Thyroid gland (tissue), 4 donors: ENCODE data around the gene BTBD1. TPM values are rescaled to one million over a fixed set of nuclear protein-coding genes. Genes with fewer than 3 reads are reported as not detected.

ENCODE experiments used
- DNase-seq, 2 donors: peaks; one replicate each; pipeline ENCODE4 v3.0.0-alpha.2; 2019
- H3K27ac ChIP-seq, 3 donors: fragments of 200-600 bp; sonication (generic); 1 replicate in 2 of 3; 2 replicates in 1 of 3; pipeline ENCODE4 v1.5.1; 2016 to 2019; ENCODE audit warnings: mild to moderate bottlenecking in 1 of 3, moderate library complexity in 1 of 3
- H3K27me3 ChIP-seq: fragments of 200-600 bp; sonication (generic); one replicate; pipeline ENCODE4 v1.5.1; 2019
- H3K36me3 ChIP-seq, 2 donors: fragments of 200-600 bp; sonication (generic); one replicate each; pipeline ENCODE4 v1.5.1; 2016 to 2019
- H3K4me1 ChIP-seq, 2 donors: fragments of 200-600 bp; sonication (generic); one replicate each; pipeline ENCODE4 v1.5.1; 2017 to 2019
- H3K4me3 ChIP-seq, 3 donors: fragments of 200-600 bp; sonication (generic); replicated peaks in 1 of 3; 1 replicate in 2 of 3; 2 replicates in 1 of 3; pipeline ENCODE4 v1.5.1; 2016; ENCODE audit warnings: mild to moderate bottlenecking in 1 of 3
- H3K9me3 ChIP-seq: fragments of 200-600 bp; sonication (generic); one replicate; pipeline ENCODE4 v1.5.1; 2017
- CTCF ChIP-seq, 6 experiments: fragments of 200-600 bp in 3 of 6; fragments of 450-650 bp in 3 of 6; sonication (generic) in 3 of 6; IDR thresholded peaks; one replicate each; pipeline ENCODE4 v1.5.1; 2016 to 2019; ENCODE audit warnings: antibody characterized with exemption in 6 of 6, mild to moderate bottlenecking in 2 of 6, inconsistent platforms in 1 of 6, moderate library complexity in 1 of 6
- POLR2A ChIP-seq, 2 donors: fragments of 450-650 bp; IDR thresholded peaks; one replicate each; pipeline ENCODE4 v1.6.1; 2017; ENCODE audit warnings: antibody characterized with exemption in 2 of 2, mild to moderate bottlenecking in 2 of 2, moderate library complexity in 1 of 2
- WGBS, 2 donors: methylation state at CpG; one replicate each; pipeline ENCODE4 v1.1.5; 2017; 5-methylcytosine and 5-hydroxymethylcytosine counted together
- intact Hi-C: fragments of 100-400 bp; cut with DNase I; formaldehyde crosslinking; loops from one replicate; pipeline ENCODE4 v1.15.1; 2023
- total RNA-seq, 4 donors: library from RNA; depleted of rRNA; stranded (reverse); fragments of >200 nt; gene quantifications; one replicate each; pipeline ENCODE4 v1.2.3, GENCODE V29; 2016

Gene BTBD1
- total RNA-seq, 4 donors from 2014 or later: 84.7 to 99.3 (median 94.5) TPM

GRCh38 chr15:83104141-83104540 lies 37.1 kb upstream of the BTBD1 start:
- 95 to 96% methylated on average over 4 of the region's 4 CpGs for WGBS, 2 donors
- Histone ChIP-seq H3K4me1 (peaks cover 9 to 16% of the 10 kb centered on the region in 2 donors), H3K9me3 (no peaks in the 10 kb centered on the region), H3K36me3 (no peaks in the 10 kb centered on the region), H3K4me3 (no peak overlapping the region), H3K27ac (no peak overlapping the region), H3K27me3 (no peaks in the 10 kb centered on the region)
- intact Hi-C loops: no loop called here
- no peak for TF ChIP-seq CTCF (IDR thresholded peaks at IDR 0.05)
- TF ChIP-seq POLR2A (IDR thresholded peaks at IDR 0.05): no peak
- no peak for DNase-seq

- TF ChIP-seq CTCF (IDR thresholded peaks at IDR 0.05) (no peak), POLR2A (IDR thresholded peaks at IDR 0.05) (no peak)
- H3K27ac ChIP-seq: no peak overlapping the region
- H3K27me3 ChIP-seq: no peaks in the 10 kb centered on the region
- H3K4me3 ChIP-seq: no peak overlapping the region
- intact Hi-C loops: no loop called here
- H3K9me3 ChIP-seq: no peaks in the 10 kb centered on the region
- H3K4me1 ChIP-seq: peaks cover 0 to 7% of the 10 kb centered on the region in 2 donors
- DNase-seq: no peak
- 74 to 75% methylated on average over 2 of the region's 2 CpGs for WGBS, 2 donors
- H3K36me3 ChIP-seq: no peaks in the 10 kb centered on the region
Measured at GRCh38 chr15:83102346-83102745, 35.3 kb upstream of the BTBD1 start.

GRCh38 chr15:83100097-83100646 lies 33.1 kb upstream of the BTBD1 start:
- H3K4me1 ChIP-seq: peaks cover 0 to 2% of the 10 kb centered on the region in 2 donors
- TF ChIP-seq POLR2A (IDR thresholded peaks at IDR 0.05) (no peak), CTCF (IDR thresholded peaks at IDR 0.05) (no peak)
- H3K36me3 ChIP-seq: no peaks in the 10 kb centered on the region
- intact Hi-C loops: no loop called here
- H3K27me3 ChIP-seq: no peaks in the 10 kb centered on the region
- WGBS, 2 donors: 66 to 85% methylated on average over 2 of the region's 2 CpGs
- H3K9me3 ChIP-seq: no peaks in the 10 kb centered on the region
- DNase-seq: no peak
- H3K4me3 ChIP-seq: no peak overlapping the region
- H3K27ac ChIP-seq: no peak overlapping the region

- no peak for DNase-seq
- TF ChIP-seq CTCF (IDR thresholded peaks at IDR 0.05) (no peak), POLR2A (IDR thresholded peaks at IDR 0.05) (no peak)
- H3K27me3 ChIP-seq: no peaks in the 10 kb centered on the region
- WGBS, 2 donors: 79 to 83% methylated on average over 2 of the region's 2 CpGs
- H3K4me1 ChIP-seq: peaks cover under 1 to 8% of the 10 kb centered on the region in 2 donors
- H3K4me3 ChIP-seq: no peak overlapping the region
- H3K36me3 ChIP-seq: no peaks in the 10 kb centered on the region
- intact Hi-C loops: no loop called here
- no peaks in the 10 kb centered on the region for H3K9me3 ChIP-seq
- H3K27ac ChIP-seq: no peak overlapping the region
Measured at GRCh38 chr15:83099290-83099689, 32.2 kb upstream of the BTBD1 start.

GRCh38 chr15:83098079-83098478 lies 31.0 kb upstream of the BTBD1 start:
- intact Hi-C loops: no loop called here

More at GRCh38 chr15:83098079-83098478, 31.0 kb upstream of the BTBD1 start:
- H3K4me1 ChIP-seq: peaks cover 12 to 15% of the 10 kb centered on the region in 2 donors
- no peak overlapping the region for H3K4me3 ChIP-seq
- DNase-seq: no peak
- H3K9me3 ChIP-seq: no peaks in the 10 kb centered on the region
- H3K27ac ChIP-seq: no peak overlapping the region
- H3K27me3 ChIP-seq: no peaks in the 10 kb centered on the region
- TF ChIP-seq POLR2A (IDR thresholded peaks at IDR 0.05): no peak
- TF ChIP-seq CTCF (IDR thresholded peaks at IDR 0.05): no peak
- no peaks in the 10 kb centered on the region for H3K36me3 ChIP-seq
